GM06990 (cell line): ENCODE results near the gene RBM12.

Experiments used
- DNase-seq: peaks from one replicate; pipeline ENCODE4 v3.0.0-alpha.2; 2011; ENCODE audit not compliant: insufficient read length; ENCODE audit errors: extremely low read depth
- H3K27me3 ChIP-seq: replicated peaks from 2 replicates; pipeline ENCODE4 v1.6.0; 2011; ENCODE audit warnings: low read length; ENCODE audit not compliant: control insufficient read depth, insufficient read depth
- H3K36me3 ChIP-seq: 2 replicates; pipeline ENCODE4 v1.5.1; 2011; ENCODE audit warnings: low read length; ENCODE audit not compliant: control insufficient read depth, insufficient read depth
- H3K4me3 ChIP-seq: replicated peaks from 2 replicates; pipeline ENCODE4 v1.5.1; 2011; ENCODE audit warnings: low read depth, mild to moderate bottlenecking, control low read depth, low read length
- TF ChIP-seq, protein P1 (sequence below): IDR thresholded peaks from 2 replicates; pipeline ENCODE4 v1.5.1; 2011; ENCODE audit warnings: low read length, control low read depth, mild to moderate bottlenecking, inconsistent platforms; ENCODE audit not compliant: insufficient read depth, poor library complexity, severe bottlenecking

RBM12 gene

DNA sequence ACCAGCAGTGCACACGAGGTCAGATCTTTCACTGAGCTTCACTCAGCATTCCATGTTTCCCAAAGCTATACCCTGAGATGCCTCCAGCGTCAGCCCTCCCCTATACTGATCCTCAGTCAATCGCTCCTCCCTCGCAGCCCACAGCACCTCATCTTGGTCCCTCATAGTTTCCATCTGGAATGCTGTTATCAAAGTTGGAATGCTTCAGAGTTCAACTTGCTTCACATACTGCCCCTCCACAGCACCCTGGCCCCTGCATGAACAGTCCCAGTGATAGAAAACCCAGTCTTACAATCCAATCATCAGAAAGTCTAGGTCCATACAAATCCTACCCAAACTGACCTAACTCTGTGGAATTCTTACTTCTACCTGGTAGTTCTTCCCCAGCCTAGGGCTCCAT is 29.0 kb downstream of the RBM12 start:
- H3K4me3 ChIP-seq: no peak overlapping the region
- peaks cover 21% of the 10 kb centered on the region for H3K36me3 ChIP-seq
- TF ChIP-seq, protein P1, sequence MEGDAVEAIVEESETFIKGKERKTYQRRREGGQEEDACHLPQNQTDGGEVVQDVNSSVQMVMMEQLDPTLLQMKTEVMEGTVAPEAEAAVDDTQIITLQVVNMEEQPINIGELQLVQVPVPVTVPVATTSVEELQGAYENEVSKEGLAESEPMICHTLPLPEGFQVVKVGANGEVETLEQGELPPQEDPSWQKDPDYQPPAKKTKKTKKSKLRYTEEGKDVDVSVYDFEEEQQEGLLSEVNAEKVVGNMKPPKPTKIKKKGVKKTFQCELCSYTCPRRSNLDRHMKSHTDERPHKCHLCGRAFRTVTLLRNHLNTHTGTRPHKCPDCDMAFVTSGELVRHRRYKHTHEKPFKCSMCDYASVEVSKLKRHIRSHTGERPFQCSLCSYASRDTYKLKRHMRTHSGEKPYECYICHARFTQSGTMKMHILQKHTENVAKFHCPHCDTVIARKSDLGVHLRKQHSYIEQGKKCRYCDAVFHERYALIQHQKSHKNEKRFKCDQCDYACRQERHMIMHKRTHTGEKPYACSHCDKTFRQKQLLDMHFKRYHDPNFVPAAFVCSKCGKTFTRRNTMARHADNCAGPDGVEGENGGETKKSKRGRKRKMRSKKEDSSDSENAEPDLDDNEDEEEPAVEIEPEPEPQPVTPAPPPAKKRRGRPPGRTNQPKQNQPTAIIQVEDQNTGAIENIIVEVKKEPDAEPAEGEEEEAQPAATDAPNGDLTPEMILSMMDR: no peak
- no peaks in the 10 kb centered on the region for H3K27me3 ChIP-seq
- DNase-seq: no peak

DNA sequence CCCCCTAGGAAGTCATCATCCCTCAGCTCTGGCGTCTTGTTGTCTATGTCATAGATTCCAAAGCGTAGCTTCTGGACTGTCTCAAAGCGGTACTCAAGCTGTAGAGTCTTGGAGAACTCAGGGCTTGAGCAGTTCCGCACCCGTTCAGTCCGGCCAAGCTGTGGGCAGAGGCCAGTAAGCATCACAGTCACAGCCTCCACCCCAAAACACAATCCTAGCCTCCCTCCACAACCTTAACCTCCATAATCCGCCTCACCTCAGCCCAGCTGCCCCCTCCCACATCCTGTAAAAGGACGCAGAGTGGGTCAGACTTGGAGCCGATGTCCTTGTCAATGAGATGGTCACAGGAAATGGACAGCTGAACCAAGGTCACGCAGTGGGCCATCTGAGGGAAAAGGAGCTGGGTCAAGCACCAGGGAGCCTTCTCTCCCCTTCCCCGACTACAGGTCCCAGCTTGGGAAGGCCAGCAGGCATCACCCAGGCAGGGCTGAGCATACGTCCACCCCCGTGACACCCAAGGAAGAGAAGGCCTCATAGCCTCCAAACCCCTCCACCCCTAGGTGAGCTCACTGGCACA is 32.1 kb downstream of the RBM12 start:
- DNase-seq: no peak
- Histone ChIP-seq H3K27me3 (no peaks in the 10 kb centered on the region), H3K36me3 (peaks cover 24% of the 10 kb centered on the region), H3K4me3 (no peak overlapping the region)
- TF ChIP-seq, protein P1: no peak

DNA sequence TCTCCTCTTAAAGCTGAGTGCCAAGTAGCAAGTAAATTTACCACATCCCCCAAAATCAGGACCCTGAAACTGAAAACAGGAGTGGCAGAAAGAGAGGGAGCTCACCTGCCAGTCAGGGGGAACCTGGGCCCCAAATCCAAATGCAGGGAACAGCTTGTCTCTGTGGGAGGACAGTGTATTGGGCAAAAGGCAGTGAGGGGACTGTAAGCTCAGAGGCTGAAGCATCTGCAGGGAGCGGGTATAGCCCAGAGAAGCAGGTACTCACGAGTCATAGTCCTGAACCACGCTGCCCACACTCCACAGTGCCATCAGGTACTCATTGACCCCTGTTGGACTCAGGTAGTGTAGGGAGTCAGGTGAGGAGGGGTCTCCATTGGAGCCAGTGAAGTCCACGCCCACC is 34.1 kb downstream of the RBM12 start:
- H3K27me3 ChIP-seq: no peaks in the 10 kb centered on the region
- H3K36me3 ChIP-seq: peaks cover 33% of the 10 kb centered on the region
- TF ChIP-seq, protein P1: no peak
- H3K4me3 ChIP-seq: no peak overlapping the region
- DNase-seq: no peak

DNA sequence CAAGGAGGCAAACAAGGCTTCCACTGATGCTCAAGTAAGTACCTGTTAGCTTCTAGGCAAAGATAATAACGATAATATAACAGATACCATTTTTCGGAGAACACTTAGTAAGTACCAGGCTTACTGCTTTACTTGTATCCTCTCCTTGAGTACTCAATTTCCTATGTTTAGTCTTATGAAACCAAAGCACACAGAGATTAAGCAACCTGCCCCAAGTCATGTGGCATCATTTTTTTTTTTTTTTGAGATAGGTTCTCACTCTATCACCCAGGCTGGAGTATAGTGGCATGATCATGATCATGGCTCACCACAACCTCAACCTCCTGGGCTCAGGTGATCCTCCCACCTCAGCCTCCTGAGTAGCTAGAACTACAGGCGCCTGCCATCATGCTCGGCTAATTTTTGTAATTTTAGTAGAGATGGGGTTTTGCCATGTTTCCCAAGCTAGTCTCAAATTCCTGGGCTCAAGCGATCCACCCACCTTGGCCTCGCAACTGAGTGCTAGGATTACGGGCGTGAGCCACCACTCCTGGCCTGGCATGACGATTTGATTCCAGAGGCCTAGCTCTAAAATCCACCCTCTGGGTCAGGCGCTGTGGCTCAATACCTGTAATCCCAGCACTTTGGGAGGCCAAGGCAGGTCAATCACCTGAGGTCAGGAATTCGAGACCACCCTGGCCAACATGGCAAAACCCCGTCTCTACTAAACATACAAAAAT is 35.1 kb downstream of the RBM12 start:
- Histone ChIP-seq H3K36me3 (peaks cover 33% of the 10 kb centered on the region), H3K4me3 (no peak overlapping the region), H3K27me3 (no peaks in the 10 kb centered on the region)
- TF ChIP-seq, protein P1: no peak
- no peak for DNase-seq

DNA sequence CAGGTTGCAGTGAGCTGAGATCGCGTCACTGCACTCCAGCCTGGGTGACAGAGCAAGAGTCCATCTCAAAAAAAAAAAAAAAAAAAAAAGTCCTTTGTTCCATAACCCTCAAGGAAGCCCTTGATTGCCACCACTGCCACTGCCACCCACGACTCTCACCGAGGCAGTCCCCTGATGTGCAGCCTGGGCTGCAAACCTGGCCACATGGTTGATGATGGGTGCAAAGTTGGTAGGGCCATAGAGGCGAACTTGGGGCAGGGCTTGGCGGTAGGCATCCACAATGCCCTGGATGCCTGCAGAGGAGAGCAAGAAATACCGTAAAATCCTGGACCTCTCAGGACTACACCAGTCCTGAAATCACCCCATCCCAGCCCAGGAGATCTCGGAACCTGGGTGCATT is 37.6 kb downstream of the RBM12 start:
- TF ChIP-seq, protein P1: no peak
- peaks cover 24% of the 10 kb centered on the region for H3K36me3 ChIP-seq

More for the DNA sequence above, 37.6 kb downstream of the RBM12 start:
- no peak for DNase-seq
- H3K4me3 ChIP-seq: no peak overlapping the region
- no peaks in the 10 kb centered on the region for H3K27me3 ChIP-seq
